Right lung (tissue), 5 donors: ENCODE measurements around the gene FGF18. TPM values are rescaled to one million over a fixed set of nuclear protein-coding genes. Genes with fewer than 3 reads are reported as not detected.

Experiments
- DNase-seq, 2 donors: peaks; one replicate each; pipeline ENCODE4 v3.0.0-alpha.2; 2013
- polyA plus RNA-seq, 5 donors: library from polyadenylated mRNA; unstranded; fragments of 120-200 nt; gene quantifications; one replicate each; pipeline versions ENCODE4 v1.2.1 to v1.2.3, GENCODE V29; 2013; ENCODE audit warnings: inconsistent platforms in 1 of 5, low replicate concordance in 1 of 5; ENCODE audit not compliant: insufficient read length in 5 of 5, insufficient read depth in 1 of 5

The FGF18 gene
- polyA plus RNA-seq, 5 donors, result 4.6 to 11.2 (median 7.8) TPM

- no peak for DNase-seq
These were observed 44.4 kb downstream of the FGF18 start for GRCh38 chr5:171463862-171464229.

- DNase-seq, result no peak
These were observed 45.4 kb downstream of the FGF18 start for GRCh38 chr5:171464829-171465228.

GRCh38 chr5:171467107-171467506, 47.7 kb downstream of the FGF18 start:
- no peak for DNase-seq

- DNase-seq, result no peak
These were observed 49.9 kb downstream of the FGF18 start for GRCh38 chr5:171469326-171469725.

GRCh38 chr5:171470420-171470819, 51.0 kb downstream of the FGF18 start:
- no peak for DNase-seq

- DNase-seq, result peak; percentile 31 to 34
These were observed 54.9 kb downstream of the FGF18 start for GRCh38 chr5:171474230-171474813.

GRCh38 chr5:171475596-171475995, 56.1 kb downstream of the FGF18 start:
- no peak for DNase-seq

GRCh38 chr5:171476701-171477100, 57.3 kb downstream of the FGF18 start:
- no peak for DNase-seq

GRCh38 chr5:171477101-171477500, 57.7 kb downstream of the FGF18 start:
- DNase-seq, result no peak

GRCh38 chr5:171477666-171478065, 58.2 kb downstream of the FGF18 start:
- DNase-seq, result no peak

- DNase-seq, result no peak
These were observed 59.7 kb downstream of the FGF18 start for GRCh38 chr5:171478946-171479775.

- DNase-seq, result no peak
These were observed 60.3 kb downstream of the FGF18 start for GRCh38 chr5:171479776-171480125.

- no peak for DNase-seq
These were observed 60.8 kb downstream of the FGF18 start for GRCh38 chr5:171480239-171480638.

GRCh38 chr5:171481571-171482433, 62.4 kb downstream of the FGF18 start:
- no peak for DNase-seq

GRCh38 chr5:171482434-171482730, 62.9 kb downstream of the FGF18 start:
- no peak for DNase-seq

GRCh38 chr5:171483551-171484135, 64.2 kb downstream of the FGF18 start:
- peak; percentile 42 to 45 for DNase-seq

GRCh38 chr5:171484460-171484899, 65.0 kb downstream of the FGF18 start:
- no peak for DNase-seq

GRCh38 chr5:171485668-171486067, 66.2 kb downstream of the FGF18 start:
- no peak for DNase-seq

- no peak for DNase-seq
These were observed 67.2 kb downstream of the FGF18 start for GRCh38 chr5:171486613-171487012.

GRCh38 chr5:171488876-171489275, 69.4 kb downstream of the FGF18 start:
- no peak for DNase-seq

- DNase-seq, result no peak
These were observed 73.3 kb downstream of the FGF18 start for GRCh38 chr5:171492781-171493180.

- DNase-seq, result no peak
These were observed 74.4 kb downstream of the FGF18 start for GRCh38 chr5:171493646-171494393.
